Neural cell (in vitro differentiated cells): Measurements from ENCODE around the gene TMEM266. TPM values are rescaled to one million over a fixed set of nuclear protein-coding genes. Genes with fewer than 3 reads are reported as not detected.

Source experiments
- H2AFZ ChIP-seq: fragments of 200-600, 300-800 bp; sonication (generic), shearing (Covaris generic); 2 replicates; pipeline ENCODE4 v1.6.0; 2014; ENCODE audit warnings: low read depth, mild to moderate bottlenecking, antibody characterized with exemption, low read length, moderate library complexity
- H3F3A ChIP-seq: fragments of 200-600 bp; shearing (Covaris generic); 2 replicates; pipeline ENCODE4 v1.6.1; 2016; ENCODE audit warnings: mild to moderate bottlenecking, moderate library complexity, mixed read lengths, antibody characterized with exemption, low read length; ENCODE audit not compliant: insufficient read depth, poor library complexity, severe bottlenecking
- H3K27ac ChIP-seq: fragments of 200-600, 300-800 bp; sonication (generic), shearing (Covaris generic); 2 replicates; pipeline ENCODE4 v1.5.1; 2014; ENCODE audit warnings: mild to moderate bottlenecking, low read length, moderate library complexity
- H3K27me3 ChIP-seq: fragments of 300-800, 200-600 bp; sonication (generic), shearing (Covaris generic); 2 replicates; pipeline ENCODE4 v1.6.0; 2014; ENCODE audit warnings: mild to moderate bottlenecking, low read depth, low read length, moderate library complexity; ENCODE audit not compliant: insufficient read depth
- H3K36me3 ChIP-seq: fragments of 300-800, 200-600 bp; sonication (generic), shearing (Covaris generic); 2 replicates; pipeline ENCODE4 v1.5.1; 2014; ENCODE audit warnings: mild to moderate bottlenecking, antibody characterized with exemption, low read length, moderate library complexity; ENCODE audit not compliant: insufficient read depth
- H3K4me2 ChIP-seq: fragments of 300-800, 200-600 bp; sonication (generic), shearing (Covaris generic); 2 replicates; pipeline ENCODE4 v1.6.0; 2014; ENCODE audit warnings: mild to moderate bottlenecking, low read length
- H3K4me3 ChIP-seq: fragments of 300-800, 200-600 bp; sonication (generic), shearing (Covaris generic); 2 replicates; pipeline ENCODE4 v1.5.1; 2014; ENCODE audit warnings: mild to moderate bottlenecking, low read length, moderate library complexity
- H3K79me2 ChIP-seq: fragments of 200-600 bp; shearing (Covaris generic); replicated peaks from 2 replicates; pipeline ENCODE4 v1.6.0; 2014; ENCODE audit warnings: mild to moderate bottlenecking, low read length, moderate library complexity; ENCODE audit not compliant: insufficient read depth
- H3K9ac ChIP-seq: fragments of 300-800, 200-600 bp; sonication (generic), shearing (Covaris generic); 2 replicates; pipeline ENCODE4 v1.6.1; 2016; ENCODE audit warnings: mild to moderate bottlenecking, low read length, mixed read lengths
- H3K9me2 ChIP-seq: fragments of 200-600 bp; shearing (Covaris generic); 2 replicates; pipeline ENCODE4 v1.6.1; 2016; ENCODE audit warnings: mild to moderate bottlenecking, low read length, mixed read lengths; ENCODE audit not compliant: insufficient read depth
- H3K9me3 ChIP-seq: fragments of 200-600, 300-800 bp; sonication (generic), shearing (Covaris generic); 2 replicates; pipeline ENCODE4 v1.6.1; 2016; ENCODE audit warnings: mild to moderate bottlenecking, mixed run types, low read length, moderate library complexity, mixed read lengths
- H4K20me1 ChIP-seq: fragments of 200-600 bp; shearing (Covaris generic); 2 replicates; pipeline ENCODE4 v1.6.1; 2016; ENCODE audit warnings: mild to moderate bottlenecking, mixed run types; ENCODE audit not compliant: insufficient read depth
- CTCF ChIP-seq: fragments of 450-650 bp; IDR thresholded peaks from 2 replicates; pipeline ENCODE4 v1.5.1; 2014; ENCODE audit warnings: antibody characterized with exemption, mild to moderate bottlenecking, moderate library complexity; ENCODE audit not compliant: poor library complexity, severe bottlenecking
- EP300 ChIP-seq: fragments of 450-650 bp; conservative IDR thresholded peaks from 2 replicates; pipeline ENCODE4 v1.6.1; 2014; ENCODE audit warnings: antibody characterized with exemption, mild to moderate bottlenecking, moderate library complexity; ENCODE audit not compliant: poor library complexity, severe bottlenecking
- EZH2 ChIP-seq: fragments of 200-600, 300-800 bp; shearing (Covaris generic), sonication (generic); IDR thresholded peaks from 2 replicates; pipeline ENCODE4 v1.6.1; 2014; ENCODE audit warnings: antibody characterized with exemption, low read length, borderline replicate concordance, mild to moderate bottlenecking; ENCODE audit not compliant: insufficient read depth, poor library complexity, severe bottlenecking
- MXI1 ChIP-seq: fragments of 450-650 bp; conservative IDR thresholded peaks from 2 replicates; pipeline ENCODE4 v1.6.1; 2014; ENCODE audit warnings: antibody characterized with exemption, mild to moderate bottlenecking; ENCODE audit not compliant: poor library complexity, severe bottlenecking
- POLR2AphosphoS5 ChIP-seq: IDR thresholded peaks from 2 replicates; pipeline ENCODE4 v1.6.1; 2012
- RAD21 ChIP-seq: fragments of 450-650 bp; conservative IDR thresholded peaks from 2 replicates; pipeline ENCODE4 v1.6.1; 2014; ENCODE audit warnings: antibody characterized with exemption, mild to moderate bottlenecking, moderate library complexity
- REST ChIP-seq: IDR thresholded peaks from 2 replicates; pipeline ENCODE4 v1.6.1; 2012; ENCODE audit warnings: borderline replicate concordance
- SMC3 ChIP-seq: fragments of 450-650 bp; conservative IDR thresholded peaks from 2 replicates; pipeline ENCODE4 v1.6.1; 2014; ENCODE audit warnings: antibody characterized with exemption, mild to moderate bottlenecking, moderate library complexity; ENCODE audit not compliant: poor library complexity
- TAF1 ChIP-seq: IDR thresholded peaks from 2 replicates; pipeline ENCODE4 v1.6.1; 2012; ENCODE audit warnings: low read depth
- polyA plus RNA-seq: library from polyadenylated mRNA; depleted of rRNA; stranded (reverse); fragments of >200 nt; gene quantifications from 2 replicates; pipeline ENCODE4 v1.2.3, GENCODE V29; 2014

Gene TMEM266
- polyA plus RNA-seq, 1 donor from 2014 or later = 17.6 TPM

DNA sequence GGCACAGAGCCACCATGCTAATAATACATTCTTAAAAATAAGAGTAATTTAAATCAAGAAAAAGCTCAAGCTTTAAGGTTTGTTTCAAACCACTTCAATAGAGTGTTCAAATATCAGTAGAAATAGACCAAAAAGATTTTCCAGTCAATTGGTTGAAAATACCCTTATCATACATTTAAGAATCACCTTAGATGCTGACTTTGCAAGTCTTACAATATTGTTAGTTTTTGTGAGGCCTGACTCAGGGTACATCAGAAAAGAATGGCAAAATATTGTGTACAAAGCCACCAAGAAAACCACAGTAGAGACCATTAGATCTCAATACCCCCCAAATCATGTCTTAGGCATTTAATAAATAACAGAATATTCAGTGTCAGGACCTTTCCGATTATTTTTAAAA, 27.7 kb upstream of the TMEM266 start:
- H3K36me3 ChIP-seq = no peaks in the 10 kb centered on the region
- no peaks in the 10 kb centered on the region for H3F3A ChIP-seq
- TF ChIP-seq EP300 = no peak
- no peak for TF ChIP-seq CTCF
- no peak for TF ChIP-seq TAF1
- TF ChIP-seq MXI1 = no peak
- TF ChIP-seq POLR2AphosphoS5 = no peak
- TF ChIP-seq EZH2 = no peak
- no peak for TF ChIP-seq RAD21
- no peak for TF ChIP-seq REST
- TF ChIP-seq SMC3 = no peak
- H3K27me3 ChIP-seq = no peaks in the 10 kb centered on the region
- no peak overlapping the region for H3K27ac ChIP-seq
- H3K4me2 ChIP-seq = no peak overlapping the region
- H3K9ac ChIP-seq = no peak overlapping the region
- no peak overlapping the region for H3K4me3 ChIP-seq
- H2AFZ ChIP-seq = no peak overlapping the region
- no peaks in the 10 kb centered on the region for H3K9me2 ChIP-seq
- H3K9me3 ChIP-seq = no peaks in the 10 kb centered on the region
- no peaks in the 10 kb centered on the region for H4K20me1 ChIP-seq
- H3K79me2 ChIP-seq = no peaks in the 10 kb centered on the region

DNA sequence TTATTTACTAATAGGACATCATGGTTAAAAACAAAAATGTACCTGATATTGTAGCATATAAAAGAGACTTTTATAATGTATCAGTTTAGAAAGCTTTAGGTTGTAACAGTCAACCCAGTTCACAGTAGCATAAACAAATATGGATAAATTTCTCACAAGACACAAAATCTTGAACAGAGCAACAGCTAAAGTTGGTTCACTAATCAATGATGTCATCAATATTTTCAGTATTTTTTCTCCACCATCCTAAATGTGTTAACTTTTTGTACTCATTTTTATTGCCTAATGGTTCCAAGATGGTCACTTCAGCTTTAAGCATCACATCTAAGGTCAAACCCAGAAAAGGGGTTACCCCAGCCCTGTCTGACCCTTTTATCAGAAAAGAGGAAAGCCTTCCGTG, 26.3 kb upstream of the TMEM266 start:
- Histone ChIP-seq H4K20me1 (no peaks in the 10 kb centered on the region), H3K79me2 (no peaks in the 10 kb centered on the region), H3K4me2 (no peak overlapping the region), H2AFZ (no peak overlapping the region), H3F3A (no peaks in the 10 kb centered on the region), H3K27ac (no peak overlapping the region), H3K4me3 (no peak overlapping the region), H3K9ac (no peak overlapping the region), H3K27me3 (no peaks in the 10 kb centered on the region), H3K9me3 (no peaks in the 10 kb centered on the region), H3K9me2 (no peaks in the 10 kb centered on the region), H3K36me3 (no peaks in the 10 kb centered on the region)
- TF ChIP-seq CTCF = no peak
- no peak for TF ChIP-seq REST
- no peak for TF ChIP-seq MXI1
- TF ChIP-seq RAD21 = no peak
- TF ChIP-seq SMC3 = no peak
- no peak for TF ChIP-seq TAF1
- TF ChIP-seq EP300 = no peak
- no peak for TF ChIP-seq POLR2AphosphoS5
- TF ChIP-seq EZH2 = no peak
